Colon (tissue), 2 donors: ENCODE measurements around the gene UST.
"Not testable (repeated sequence)": the region's sequence is repeated elsewhere in the genome, so short reads cannot be mapped to it uniquely, and the experiment has no call there.

Experiments
- FAIRE-seq: peaks from 2 replicates; lab custom pipeline; 2012; peaks lifted over from hg19 to GRCh38; lab: Jason Lieb, UNC
- donor health status: control.
- donor health status: control.

UST gene

GRCh38 chr6:148837941-148838340 is 91.1 kb downstream of the UST start:
- FAIRE-seq: no peak

- FAIRE-seq: no peak
Measured at GRCh38 chr6:148839044-148839443, 92.2 kb downstream of the UST start.

GRCh38 chr6:148840256-148840655 is 93.4 kb downstream of the UST start:
- no peak for FAIRE-seq

- FAIRE-seq: no peak
Measured at GRCh38 chr6:148842296-148843019, 95.6 kb downstream of the UST start.

GRCh38 chr6:148845464-148845863 is 98.6 kb downstream of the UST start:
- FAIRE-seq: no peak

GRCh38 chr6:148846778-148847761 is 100.2 kb downstream of the UST start:
- no peak for FAIRE-seq

DNA sequence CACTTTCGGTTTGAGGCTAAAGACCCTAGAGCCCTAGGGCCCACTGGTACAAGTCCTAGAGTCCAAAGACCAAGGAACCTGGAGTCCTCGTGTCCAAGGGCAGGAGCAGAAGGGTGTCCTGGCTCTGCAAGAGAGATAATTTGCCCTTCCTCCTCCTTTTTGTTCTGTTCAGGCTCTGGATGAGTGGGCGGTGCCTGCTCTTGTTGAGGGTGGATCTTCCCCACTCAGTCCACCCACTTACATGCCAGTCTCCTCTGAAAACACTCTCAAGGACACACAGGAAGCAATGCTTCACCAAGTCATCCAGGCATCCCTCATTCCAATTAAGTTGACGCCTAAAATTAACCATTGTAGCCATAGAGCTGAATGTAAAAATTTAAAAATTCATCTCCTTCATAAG is 102.1 kb downstream of the UST start:
- FAIRE-seq: no peak

GRCh38 chr6:148849449-148849848 is 102.6 kb downstream of the UST start:
- not testable (repeated sequence) for FAIRE-seq

- no peak for FAIRE-seq
Measured at GRCh38 chr6:148850964-148851363, 104.1 kb downstream of the UST start.

GRCh38 chr6:148851683-148852556 is 105.1 kb downstream of the UST start:
- FAIRE-seq: no peak

GRCh38 chr6:148852688-148853087 is 105.9 kb downstream of the UST start:
- FAIRE-seq: no peak

GRCh38 chr6:148853113-148853512 is 106.3 kb downstream of the UST start:
- FAIRE-seq: not testable (repeated sequence)

DNA sequence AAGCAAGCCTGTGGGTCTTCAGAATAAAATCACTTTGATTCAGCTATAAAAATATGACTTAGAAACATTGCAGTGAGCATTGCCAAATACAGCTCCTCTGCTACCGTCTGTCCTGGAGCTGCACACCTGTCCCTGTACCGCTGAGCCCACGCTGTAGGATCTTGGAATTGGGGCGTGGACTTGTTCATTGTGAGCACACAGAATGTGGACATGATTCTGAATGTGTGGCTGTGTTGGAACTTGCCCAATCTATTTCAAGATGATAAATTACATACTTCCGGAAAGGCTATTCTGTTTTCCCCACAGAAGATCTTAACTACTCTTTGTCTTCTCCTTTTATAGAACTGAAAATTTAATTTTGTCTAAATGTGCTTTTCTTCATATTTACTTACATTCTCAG is 107.3 kb downstream of the UST start:
- no peak for FAIRE-seq

DNA sequence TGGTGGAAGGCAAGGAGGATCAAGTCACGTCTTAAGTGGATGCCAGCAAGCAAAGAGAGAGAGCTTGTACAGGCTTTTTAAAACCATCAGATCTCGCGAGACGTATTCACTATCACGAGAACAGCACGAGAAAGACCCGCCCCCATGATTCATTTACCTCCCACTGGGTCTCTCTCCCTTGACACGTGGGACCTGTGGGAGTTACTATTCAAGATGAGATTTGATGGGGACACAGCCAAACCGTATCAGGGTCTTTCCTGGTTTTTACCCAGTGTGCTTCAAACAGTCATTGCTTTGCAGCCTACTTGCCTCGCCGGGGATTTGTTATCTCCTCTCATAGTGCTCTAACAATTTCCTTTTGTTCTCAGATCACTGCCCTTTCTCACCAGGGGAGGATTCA is 108.2 kb downstream of the UST start:
- FAIRE-seq: no peak

GRCh38 chr6:148855744-148856143 is 108.9 kb downstream of the UST start:
- FAIRE-seq: no peak

DNA sequence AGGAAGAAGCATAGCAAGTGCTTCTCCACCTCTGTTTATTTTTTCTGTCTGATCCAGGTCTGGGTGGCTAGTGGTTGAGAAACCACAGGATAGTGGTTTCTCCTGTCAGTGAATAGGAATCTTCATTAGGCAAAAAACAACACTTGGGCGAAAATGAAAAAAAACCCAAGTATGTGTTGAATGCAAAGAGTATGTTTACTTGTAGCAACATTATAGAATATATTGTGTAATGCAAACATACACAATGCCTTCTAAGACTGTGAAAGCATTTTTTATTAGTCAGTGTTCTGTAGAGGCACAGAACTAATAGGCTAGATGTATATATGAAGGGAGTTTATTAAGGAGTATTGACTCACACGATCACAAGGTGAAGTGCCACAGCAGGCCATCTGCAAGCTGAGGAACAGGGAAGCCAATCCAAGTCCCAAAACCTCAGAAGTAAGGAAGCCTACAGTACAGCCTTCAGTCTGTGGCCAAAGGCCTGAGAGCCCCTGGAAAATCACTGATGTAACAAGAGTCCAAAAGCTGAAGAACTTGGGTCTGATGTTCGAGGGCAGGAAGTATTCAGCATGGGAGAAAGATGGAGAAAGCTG is 111.1 kb downstream of the UST start:
- no peak for FAIRE-seq

DNA sequence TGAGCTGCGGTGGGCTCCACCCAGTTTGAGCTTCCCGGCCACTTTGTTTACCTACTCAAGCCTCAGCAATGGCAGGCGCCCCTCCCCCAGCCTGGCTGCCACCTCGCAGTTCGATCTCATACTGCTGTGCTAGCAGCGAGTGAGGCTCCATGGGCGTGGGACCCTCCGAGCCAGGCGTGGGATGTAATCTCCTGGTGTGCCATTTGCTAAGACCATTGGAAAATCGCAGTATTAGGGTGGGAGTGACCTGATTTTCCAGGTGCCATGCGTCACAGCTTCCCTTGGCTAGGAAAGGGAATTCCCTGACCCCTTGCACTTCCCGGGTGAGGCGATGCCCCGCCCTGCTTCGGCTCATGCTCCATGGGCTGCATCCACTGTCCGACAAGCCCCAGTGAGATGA is 117.3 kb downstream of the UST start:
- FAIRE-seq: not testable (repeated sequence)

DNA sequence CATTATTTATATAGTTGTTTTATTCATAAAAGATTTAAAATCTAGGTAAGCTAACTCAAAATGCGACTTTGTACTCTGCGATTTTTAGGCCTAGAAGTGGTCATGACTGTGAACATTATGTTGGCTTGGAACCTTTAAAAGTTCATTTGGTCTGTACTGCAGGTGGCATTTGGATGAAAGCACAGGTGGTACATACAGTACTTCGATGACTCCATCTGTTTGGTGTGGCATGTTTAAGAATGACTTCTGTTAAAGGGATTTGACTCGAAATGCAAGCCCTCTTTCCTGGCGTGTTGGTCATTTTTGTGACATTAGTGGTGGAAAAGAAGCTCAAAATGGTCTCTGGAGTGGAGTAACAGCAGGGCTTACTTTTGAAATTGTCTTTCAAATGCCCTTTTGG is 118.1 kb downstream of the UST start:
- FAIRE-seq: no peak

DNA sequence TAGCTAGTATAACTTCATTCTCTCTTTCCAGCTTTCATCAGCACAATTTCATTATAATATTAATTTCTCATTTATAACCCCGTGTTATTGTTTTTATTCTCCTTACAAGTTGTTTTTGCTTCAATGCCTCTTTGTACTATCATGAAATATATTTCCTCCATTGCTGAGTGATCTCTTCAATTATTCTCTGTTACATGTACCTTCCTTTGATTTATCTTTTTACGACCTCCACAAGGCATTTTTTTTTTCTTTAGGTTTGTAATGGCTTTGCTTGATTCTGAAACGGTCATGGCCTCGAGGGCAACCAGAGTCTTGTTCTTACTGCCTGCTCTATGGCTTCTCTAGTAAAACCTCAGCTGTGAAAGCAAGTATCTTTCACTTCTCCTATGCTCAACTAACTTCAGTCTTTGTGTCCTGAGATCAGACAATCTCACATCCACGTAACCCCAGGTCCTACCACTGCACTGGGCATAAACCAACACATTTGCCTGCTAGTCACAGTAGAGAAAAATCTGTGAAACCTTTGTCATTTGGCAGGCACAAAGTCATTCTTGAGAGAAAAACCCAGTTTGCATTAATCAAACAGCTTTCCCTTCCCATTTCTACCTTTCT is 119.9 kb downstream of the UST start:
- no peak for FAIRE-seq

- no peak for FAIRE-seq
Measured at GRCh38 chr6:148867862-148868261, 121.0 kb downstream of the UST start.

GRCh38 chr6:148868314-148868713 is 121.5 kb downstream of the UST start:
- no peak for FAIRE-seq
